Measurements from ENCODE around the gene NGEF.

The NGEF gene

GRCh38 chr2:232896111-232896510 is 116.9 kb downstream of the NGEF start:
- FAIRE-seq = no peak

GRCh38 chr2:232894746-232895145 is 118.3 kb downstream of the NGEF start:
- FAIRE-seq = no peak

DNA sequence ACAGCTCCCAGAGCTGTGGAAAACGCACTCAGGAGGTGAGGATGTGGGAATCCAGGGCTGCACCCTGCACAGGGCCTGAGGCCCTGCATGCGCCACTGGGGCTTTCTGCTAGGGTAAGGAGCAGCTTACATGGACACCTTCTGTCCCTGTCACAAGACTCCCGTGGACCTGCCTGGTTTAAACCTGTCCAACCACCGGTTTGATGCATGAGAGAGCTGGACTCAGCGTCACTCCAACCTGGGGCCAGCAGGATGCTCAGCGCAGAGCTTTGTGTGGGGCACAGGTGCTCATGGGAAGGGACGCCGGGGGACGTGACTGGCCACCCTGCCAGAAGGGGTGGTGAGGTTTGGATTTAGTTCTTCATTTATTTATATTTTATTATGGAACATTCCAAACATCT is 118.8 kb downstream of the NGEF start:
- no peak for FAIRE-seq

DNA sequence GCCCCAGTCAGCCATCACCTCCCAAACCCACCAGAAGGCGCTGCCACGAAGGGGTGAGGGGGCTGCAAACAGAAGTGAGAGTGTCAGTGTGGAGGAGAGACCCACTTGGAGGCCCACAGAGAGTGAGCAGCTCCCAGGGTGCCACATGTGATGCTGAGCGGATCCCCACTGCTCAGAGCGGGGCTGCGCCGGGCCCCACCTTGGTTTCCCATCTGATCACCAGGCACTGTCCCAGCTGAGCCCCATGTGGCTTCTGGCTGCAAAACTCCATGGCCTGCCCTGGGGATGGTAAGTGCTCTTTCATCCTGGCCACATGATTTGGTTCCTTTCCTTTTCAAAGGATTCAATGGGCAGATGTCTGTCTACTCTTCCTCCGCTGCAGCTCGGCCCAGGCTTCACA is 119.2 kb downstream of the NGEF start:
- no peak for FAIRE-seq

GRCh38 chr2:232892843-232893242 is 120.2 kb downstream of the NGEF start:
- FAIRE-seq = no peak

DNA sequence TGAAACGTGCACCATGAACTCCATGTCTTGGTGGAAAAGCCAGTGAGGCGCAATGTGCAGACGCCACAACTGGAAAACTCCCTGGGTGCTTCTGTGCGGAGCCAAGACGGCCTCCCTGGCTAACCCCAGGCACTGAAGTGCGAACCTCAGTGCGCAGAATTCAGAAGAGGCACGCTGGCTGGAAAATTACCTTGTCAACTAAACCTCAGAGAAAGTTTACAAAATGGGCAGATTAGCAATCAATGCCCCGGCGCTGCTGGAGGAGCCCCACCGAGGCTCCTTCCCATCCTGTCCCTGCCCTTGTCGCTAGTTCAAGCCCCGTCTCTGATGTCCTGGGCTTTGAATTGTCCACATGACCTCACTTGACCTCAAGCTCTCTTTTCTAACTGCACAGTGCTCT is 120.8 kb downstream of the NGEF start:
- no peak for FAIRE-seq

- FAIRE-seq = no peak
These were observed 121.4 kb downstream of the NGEF start for GRCh38 chr2:232891621-232892071.

- FAIRE-seq = no peak
These were observed 122.0 kb downstream of the NGEF start for GRCh38 chr2:232890896-232891601.

- no peak for FAIRE-seq
These were observed 122.5 kb downstream of the NGEF start for GRCh38 chr2:232890536-232890895.

GRCh38 chr2:232889876-232890401 is 123.1 kb downstream of the NGEF start:
- no peak for FAIRE-seq

DNA sequence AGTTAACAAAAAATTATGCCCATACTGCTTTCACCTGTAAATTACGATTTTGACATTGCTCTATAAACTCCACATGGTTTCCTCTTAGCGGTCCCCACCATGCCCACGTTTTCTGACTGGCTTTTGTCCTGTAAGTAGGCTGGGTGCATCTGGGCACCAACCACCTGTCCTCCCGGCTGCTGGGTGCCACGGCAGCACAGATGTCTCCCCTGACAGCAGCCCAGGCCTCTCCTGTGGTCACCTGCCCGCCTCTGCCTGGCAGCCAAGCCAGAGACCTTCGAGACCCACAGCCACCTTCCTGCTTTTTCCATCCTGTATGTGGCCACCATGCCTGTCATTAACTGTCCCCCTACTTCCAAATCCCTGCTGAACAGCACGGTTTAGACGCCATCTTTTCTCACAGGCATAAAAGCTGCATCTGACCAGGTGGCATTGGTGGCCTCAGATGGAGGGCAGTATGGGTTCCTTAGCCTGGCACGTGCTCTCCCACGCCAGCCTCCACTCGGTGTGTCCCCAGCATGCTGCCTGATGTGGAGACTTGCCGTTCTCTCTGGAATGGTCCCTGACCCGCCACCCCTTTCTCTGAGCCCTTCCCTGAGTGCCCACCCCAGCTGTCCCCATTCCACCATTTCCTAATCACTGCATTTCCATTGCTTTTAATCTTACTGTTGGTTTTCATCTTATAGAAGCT is 124.1 kb downstream of the NGEF start:
- no peak for FAIRE-seq

DNA sequence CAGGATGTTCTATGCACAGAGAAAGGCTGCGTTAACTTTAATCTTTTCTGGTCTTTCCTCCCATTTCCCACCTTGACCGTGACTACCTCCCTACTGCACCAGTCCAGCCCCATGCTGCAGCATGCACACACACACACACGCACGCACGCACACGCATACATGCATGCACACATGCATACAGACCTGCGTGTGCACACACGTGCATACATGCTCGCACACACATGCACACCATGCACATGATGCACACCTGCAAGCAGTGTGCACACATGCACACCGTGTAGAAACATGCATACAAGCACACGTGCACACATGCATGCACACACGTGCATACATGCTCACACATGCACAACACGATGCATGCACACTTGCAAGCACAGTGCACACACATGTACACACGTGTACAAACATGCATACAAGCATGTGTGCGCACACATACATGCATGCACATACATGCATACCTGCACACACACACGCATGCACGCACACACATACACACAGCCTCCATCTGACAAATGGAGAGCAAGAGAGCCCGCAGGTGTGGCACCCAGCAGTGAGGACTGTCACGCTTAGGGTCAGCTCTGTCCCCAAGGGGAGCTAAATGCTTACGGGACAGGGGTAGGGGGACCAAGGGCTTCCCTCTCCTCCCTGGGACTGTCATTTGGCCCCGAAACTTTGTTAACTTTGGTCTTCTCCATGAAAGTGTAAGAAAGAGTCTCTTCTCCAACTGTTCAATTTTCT is 124.8 kb downstream of the NGEF start:
- no peak for FAIRE-seq

- FAIRE-seq = no peak
These were observed 125.7 kb downstream of the NGEF start for GRCh38 chr2:232887171-232887850.

DNA sequence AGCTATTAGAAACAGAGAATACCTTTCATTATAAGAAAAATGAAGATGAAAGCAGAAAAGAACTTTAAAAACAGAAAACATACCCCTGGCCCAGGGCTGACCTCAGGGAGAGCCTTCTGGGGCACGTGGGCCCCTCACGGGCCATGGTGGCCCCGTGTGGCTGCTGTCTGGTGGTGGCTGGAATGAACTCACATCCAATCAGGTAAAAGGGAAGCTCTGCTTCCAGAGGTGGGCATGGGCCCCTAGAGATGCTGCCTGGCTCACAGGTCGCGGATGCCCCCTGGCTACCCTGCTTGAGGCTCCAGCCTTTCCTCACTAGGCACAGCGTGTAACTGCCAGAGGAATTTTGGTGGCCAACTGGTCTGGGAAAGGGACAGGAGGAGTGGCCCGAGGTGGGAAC is 126.4 kb downstream of the NGEF start:
- no peak for FAIRE-seq

- FAIRE-seq = no peak
These were observed 126.9 kb downstream of the NGEF start for GRCh38 chr2:232886176-232886575.

DNA sequence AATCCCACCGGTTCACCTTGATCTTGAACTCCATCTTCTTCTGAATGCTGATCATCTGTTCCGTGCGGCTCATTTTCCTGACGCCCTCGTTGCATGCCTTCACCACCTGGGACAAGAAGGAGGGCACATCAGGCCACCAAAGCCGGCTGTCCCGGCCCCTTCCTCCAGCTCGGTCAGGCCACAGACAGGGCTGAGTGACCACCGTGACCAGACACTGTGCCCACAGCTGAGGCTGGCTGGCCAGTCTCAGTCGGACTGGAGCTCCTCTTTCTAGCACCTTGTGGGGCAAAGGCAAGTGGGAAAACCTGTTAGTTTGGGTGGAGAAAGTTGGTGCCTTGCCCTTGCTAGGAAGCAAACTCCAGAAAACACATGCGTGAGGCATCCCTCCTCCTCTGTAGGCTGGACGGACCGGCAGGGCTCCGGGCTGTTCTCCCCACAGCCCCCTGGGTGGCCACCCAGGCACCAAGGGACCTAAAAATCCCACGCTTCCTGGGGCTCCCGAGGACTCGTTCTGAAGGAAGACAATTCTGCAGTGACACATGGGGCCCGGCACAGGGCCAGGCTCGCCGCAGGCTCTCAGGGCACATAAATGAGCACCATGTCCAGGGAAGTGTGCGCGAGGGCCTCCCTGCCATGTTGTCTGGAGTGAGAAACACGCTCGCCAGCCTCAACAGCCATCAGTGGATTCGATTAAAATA is 127.6 kb downstream of the NGEF start:
- no peak for FAIRE-seq

- FAIRE-seq = no peak
These were observed 128.3 kb downstream of the NGEF start for GRCh38 chr2:232884549-232885263.

DNA sequence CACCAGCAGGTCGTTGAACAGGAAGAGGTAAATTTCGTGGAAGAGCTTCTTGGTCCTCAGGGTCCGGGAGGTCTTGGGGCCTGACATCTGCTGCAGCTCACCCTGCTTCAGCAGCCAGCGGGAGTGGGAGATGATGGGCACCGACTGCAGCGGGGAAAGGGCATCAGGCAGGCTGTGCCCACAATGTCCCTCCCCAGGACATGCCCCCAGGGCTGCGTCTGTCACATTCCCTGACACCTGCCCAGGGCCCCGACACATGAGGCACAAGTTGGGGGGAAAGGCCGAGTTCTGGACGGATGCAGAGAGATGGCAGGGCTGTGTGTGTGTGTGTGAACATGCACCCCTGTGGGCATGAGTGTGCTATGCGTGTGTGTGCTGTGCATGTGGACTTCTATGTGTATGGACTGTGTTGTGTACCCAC is 129.0 kb downstream of the NGEF start:
- FAIRE-seq = no peak

- FAIRE-seq = no peak
These were observed 129.8 kb downstream of the NGEF start for GRCh38 chr2:232883116-232883721.

- no peak for FAIRE-seq
These were observed 130.4 kb downstream of the NGEF start for GRCh38 chr2:232882505-232883115.

GRCh38 chr2:232882085-232882484 is 131.0 kb downstream of the NGEF start:
- no peak for FAIRE-seq

All from A204.1 (cell line).